ENCODE results near the gene AIFM3. TPM values are rescaled to one million over a fixed set of nuclear protein-coding genes. Genes with fewer than 3 reads are reported as not detected.

Gene AIFM3
- total and polyA plus RNA-seq, 2 of the 13 experiments (the other 11 are each of a cell fraction or from before 2014, with no cell fraction given) = 9.0 to 15.3 TPM

DNA sequence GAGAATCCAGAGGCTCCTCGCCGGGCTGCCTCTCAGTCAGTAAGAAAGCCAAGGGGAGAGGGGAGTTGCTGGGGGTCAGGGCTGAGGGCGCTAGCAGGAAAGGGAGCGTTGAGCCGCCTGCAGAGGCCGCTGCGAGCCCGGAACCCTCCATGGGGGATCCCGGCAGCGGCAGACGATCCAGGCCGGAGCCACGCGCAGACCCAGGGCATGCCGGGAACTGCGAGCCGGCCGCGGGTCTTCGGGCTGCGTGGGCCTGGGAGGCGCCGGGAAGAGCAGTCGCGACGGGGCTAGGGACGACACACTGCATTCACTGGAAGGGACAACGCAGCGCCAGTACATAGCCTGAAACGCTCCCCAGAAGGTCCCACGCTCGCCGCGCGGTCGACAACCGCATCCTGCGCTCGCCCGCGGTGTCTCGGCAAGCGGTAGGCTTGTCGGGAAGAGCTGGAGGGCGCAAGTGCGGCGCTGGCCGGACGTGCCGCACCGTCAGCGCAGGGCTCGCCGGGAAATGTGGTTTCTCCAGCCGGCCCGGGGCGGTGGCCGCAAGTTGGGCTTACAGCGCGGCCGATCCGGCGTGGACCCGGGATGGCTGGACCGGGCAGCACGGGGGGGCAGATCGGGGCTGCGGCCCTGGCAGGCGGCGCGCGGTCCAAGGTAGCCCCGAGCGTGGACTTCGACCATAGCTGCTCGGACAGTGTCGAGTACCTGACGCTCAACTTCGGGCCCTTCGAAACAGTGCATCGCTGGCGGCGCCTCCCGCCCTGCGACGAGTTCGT lies 14.9 kb downstream of the AIFM3 start, which contains the start of gene LZTR1 (continued):
- TF ChIP-seq, protein P1, sequence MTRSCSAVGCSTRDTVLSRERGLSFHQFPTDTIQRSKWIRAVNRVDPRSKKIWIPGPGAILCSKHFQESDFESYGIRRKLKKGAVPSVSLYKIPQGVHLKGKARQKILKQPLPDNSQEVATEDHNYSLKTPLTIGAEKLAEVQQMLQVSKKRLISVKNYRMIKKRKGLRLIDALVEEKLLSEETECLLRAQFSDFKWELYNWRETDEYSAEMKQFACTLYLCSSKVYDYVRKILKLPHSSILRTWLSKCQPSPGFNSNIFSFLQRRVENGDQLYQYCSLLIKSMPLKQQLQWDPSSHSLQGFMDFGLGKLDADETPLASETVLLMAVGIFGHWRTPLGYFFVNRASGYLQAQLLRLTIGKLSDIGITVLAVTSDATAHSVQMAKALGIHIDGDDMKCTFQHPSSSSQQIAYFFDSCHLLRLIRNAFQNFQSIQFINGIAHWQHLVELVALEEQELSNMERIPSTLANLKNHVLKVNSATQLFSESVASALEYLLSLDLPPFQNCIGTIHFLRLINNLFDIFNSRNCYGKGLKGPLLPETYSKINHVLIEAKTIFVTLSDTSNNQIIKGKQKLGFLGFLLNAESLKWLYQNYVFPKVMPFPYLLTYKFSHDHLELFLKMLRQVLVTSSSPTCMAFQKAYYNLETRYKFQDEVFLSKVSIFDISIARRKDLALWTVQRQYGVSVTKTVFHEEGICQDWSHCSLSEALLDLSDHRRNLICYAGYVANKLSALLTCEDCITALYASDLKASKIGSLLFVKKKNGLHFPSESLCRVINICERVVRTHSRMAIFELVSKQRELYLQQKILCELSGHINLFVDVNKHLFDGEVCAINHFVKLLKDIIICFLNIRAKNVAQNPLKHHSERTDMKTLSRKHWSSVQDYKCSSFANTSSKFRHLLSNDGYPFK (CRISPR knock-in tag; IDR thresholded peaks at IDR 0.05; ENCODE audit: borderline replicate concordance) = peak; percentile 87; the same call in 1 of the 2 replicates
- TF ChIP-seq, protein P2, sequence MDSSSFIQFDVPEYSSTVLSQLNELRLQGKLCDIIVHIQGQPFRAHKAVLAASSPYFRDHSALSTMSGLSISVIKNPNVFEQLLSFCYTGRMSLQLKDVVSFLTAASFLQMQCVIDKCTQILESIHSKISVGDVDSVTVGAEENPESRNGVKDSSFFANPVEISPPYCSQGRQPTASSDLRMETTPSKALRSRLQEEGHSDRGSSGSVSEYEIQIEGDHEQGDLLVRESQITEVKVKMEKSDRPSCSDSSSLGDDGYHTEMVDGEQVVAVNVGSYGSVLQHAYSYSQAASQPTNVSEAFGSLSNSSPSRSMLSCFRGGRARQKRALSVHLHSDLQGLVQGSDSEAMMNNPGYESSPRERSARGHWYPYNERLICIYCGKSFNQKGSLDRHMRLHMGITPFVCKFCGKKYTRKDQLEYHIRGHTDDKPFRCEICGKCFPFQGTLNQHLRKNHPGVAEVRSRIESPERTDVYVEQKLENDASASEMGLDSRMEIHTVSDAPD (CRISPR knock-in tag; IDR thresholded peaks at IDR 0.05) = peak; percentile 93
- TF ChIP-seq, protein P3, sequence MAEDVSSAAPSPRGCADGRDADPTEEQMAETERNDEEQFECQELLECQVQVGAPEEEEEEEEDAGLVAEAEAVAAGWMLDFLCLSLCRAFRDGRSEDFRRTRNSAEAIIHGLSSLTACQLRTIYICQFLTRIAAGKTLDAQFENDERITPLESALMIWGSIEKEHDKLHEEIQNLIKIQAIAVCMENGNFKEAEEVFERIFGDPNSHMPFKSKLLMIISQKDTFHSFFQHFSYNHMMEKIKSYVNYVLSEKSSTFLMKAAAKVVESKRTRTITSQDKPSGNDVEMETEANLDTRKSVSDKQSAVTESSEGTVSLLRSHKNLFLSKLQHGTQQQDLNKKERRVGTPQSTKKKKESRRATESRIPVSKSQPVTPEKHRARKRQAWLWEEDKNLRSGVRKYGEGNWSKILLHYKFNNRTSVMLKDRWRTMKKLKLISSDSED (CRISPR knock-in tag; IDR thresholded peaks at IDR 0.05) = no peak
- TF ChIP-seq ZNF12 (CRISPR knock-in tag; IDR thresholded peaks at IDR 0.05) = 0 out of 2 replicates have a peak, but pooled peaks have one; percentile 35
- peak; percentile 99 for TF ChIP-seq KDM2A (CRISPR knock-in tag; IDR thresholded peaks at IDR 0.05; ENCODE audit: borderline replicate concordance, low read depth)
- no peak for TF ChIP-seq ZNF10 (CRISPR knock-in tag; IDR thresholded peaks at IDR 0.05; ENCODE audit: borderline replicate concordance, low read depth)
- TF ChIP-seq, protein P4, sequence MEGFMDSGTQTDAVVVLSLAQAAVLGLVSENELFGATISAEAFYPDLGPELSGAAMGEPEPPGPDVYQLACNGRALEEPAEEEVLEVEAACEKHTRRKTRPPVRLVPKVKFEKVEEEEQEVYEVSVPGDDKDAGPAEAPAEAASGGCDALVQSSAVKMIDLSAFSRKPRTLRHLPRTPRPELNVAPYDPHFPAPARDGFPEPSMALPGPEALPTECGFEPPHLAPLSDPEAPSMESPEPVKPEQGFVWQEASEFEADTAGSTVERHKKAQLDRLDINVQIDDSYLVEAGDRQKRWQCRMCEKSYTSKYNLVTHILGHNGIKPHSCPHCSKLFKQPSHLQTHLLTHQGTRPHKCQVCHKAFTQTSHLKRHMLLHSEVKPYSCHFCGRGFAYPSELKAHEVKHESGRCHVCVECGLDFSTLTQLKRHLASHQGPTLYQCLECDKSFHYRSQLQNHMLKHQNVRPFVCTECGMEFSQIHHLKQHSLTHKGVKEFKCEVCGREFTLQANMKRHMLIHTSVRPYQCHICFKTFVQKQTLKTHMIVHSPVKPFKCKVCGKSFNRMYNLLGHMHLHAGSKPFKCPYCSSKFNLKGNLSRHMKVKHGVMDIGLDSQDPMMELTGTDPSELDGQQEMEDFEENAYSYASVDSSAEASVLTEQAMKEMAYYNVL (CRISPR knock-in tag; IDR thresholded peaks at IDR 0.05; ENCODE audit: borderline replicate concordance) = peak; percentile 80
- TF ChIP-seq, protein P5, sequence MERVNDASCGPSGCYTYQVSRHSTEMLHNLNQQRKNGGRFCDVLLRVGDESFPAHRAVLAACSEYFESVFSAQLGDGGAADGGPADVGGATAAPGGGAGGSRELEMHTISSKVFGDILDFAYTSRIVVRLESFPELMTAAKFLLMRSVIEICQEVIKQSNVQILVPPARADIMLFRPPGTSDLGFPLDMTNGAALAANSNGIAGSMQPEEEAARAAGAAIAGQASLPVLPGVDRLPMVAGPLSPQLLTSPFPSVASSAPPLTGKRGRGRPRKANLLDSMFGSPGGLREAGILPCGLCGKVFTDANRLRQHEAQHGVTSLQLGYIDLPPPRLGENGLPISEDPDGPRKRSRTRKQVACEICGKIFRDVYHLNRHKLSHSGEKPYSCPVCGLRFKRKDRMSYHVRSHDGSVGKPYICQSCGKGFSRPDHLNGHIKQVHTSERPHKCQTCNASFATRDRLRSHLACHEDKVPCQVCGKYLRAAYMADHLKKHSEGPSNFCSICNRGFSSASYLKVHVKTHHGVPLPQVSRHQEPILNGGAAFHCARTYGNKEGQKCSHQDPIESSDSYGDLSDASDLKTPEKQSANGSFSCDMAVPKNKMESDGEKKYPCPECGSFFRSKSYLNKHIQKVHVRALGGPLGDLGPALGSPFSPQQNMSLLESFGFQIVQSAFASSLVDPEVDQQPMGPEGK (CRISPR knock-in tag; IDR thresholded peaks at IDR 0.05) = peak; percentile 46; the same call in 1 of the 2 replicates
- TF ChIP-seq, protein P6, sequence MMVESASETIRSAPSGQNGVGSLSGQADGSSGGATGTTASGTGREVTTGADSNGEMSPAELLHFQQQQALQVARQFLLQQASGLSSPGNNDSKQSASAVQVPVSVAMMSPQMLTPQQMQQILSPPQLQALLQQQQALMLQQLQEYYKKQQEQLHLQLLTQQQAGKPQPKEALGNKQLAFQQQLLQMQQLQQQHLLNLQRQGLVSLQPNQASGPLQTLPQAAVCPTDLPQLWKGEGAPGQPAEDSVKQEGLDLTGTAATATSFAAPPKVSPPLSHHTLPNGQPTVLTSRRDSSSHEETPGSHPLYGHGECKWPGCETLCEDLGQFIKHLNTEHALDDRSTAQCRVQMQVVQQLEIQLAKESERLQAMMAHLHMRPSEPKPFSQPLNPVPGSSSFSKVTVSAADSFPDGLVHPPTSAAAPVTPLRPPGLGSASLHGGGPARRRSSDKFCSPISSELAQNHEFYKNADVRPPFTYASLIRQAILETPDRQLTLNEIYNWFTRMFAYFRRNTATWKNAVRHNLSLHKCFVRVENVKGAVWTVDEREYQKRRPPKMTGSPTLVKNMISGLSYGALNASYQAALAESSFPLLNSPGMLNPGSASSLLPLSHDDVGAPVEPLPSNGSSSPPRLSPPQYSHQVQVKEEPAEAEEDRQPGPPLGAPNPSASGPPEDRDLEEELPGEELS (CRISPR knock-in tag; IDR thresholded peaks at IDR 0.05) = peak; percentile 71
- peak; percentile 75; the same call in 1 of the 2 replicates for TF ChIP-seq ZNF746 (CRISPR knock-in tag; IDR thresholded peaks at IDR 0.05)
- peak; percentile 83 for TF ChIP-seq KMT2A (CRISPR knock-in tag; IDR thresholded peaks at IDR 0.05)
- 0 out of 2 replicates have a peak, but pooled peaks have one; percentile 66 for TF ChIP-seq NFATC3 (CRISPR knock-in tag; IDR thresholded peaks at IDR 0.05)
- peak; percentile 92; the same call in 1 of the 2 replicates for TF ChIP-seq ZNF234 (CRISPR knock-in tag; conservative IDR thresholded peaks at IDR 0.05)
- peak; percentile 71; the same call in 1 of the 2 replicates for TF ChIP-seq ZSCAN12 (CRISPR knock-in tag; IDR thresholded peaks at IDR 0.05)
